ENCODE data around the gene TULP1.

TULP1 gene

GRCh38 chr6:35496036-35496840 lies 16.5 kb downstream of the TULP1 start:
- H3K4me1 ChIP-seq (ENCODE audit: control insufficient read depth, insufficient read depth, low read length) = peaks cover 29% of the 10 kb centered on the region
- DNase-seq (ENCODE audit: low read depth) = peak; percentile 73
- peak overlapping the region; percentile 87 for H3K4me3 ChIP-seq (ENCODE audit: low read length)
- H3K9me3 ChIP-seq (ENCODE audit: control insufficient read depth, low read length) = no peaks in the 10 kb centered on the region
- peak overlapping the region; percentile 83 for H3K9ac ChIP-seq (ENCODE audit: low read length)
- H3K27me3 ChIP-seq (replicated peaks; ENCODE audit: control insufficient read depth, insufficient read depth, low read length) = no peaks in the 10 kb centered on the region
- no peaks in the 10 kb centered on the region for H3K36me3 ChIP-seq (ENCODE audit: control insufficient read depth, insufficient read depth, low read length, severe bottlenecking)

GRCh38 chr6:35495258-35496035 lies 17.2 kb downstream of the TULP1 start:
- no peaks in the 10 kb centered on the region for H3K9me3 ChIP-seq (ENCODE audit: control insufficient read depth, low read length)

DNA sequence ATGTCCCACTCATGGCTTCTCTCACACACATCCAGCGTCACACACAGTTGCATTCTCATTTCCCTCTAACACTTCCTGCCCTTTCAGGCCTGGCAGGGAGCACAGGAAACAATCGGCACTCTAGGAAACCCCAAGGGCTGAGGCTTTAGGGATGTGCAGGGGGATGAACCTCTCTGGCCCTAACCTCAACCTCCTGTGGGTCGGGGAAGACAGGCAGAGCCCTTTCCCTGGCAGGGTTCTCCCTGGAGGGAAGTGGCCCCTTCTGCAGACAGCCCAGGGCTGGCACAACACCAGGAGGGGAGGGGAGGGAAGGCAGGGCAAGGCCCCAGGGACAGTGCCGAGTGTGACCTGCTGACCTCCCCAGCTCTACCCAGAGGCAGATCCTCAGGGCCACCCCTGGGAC lies 18.5 kb downstream of the TULP1 start:
- Histone ChIP-seq H3K27me3 (replicated peaks; ENCODE audit: control insufficient read depth, insufficient read depth, low read length) (no peaks in the 10 kb centered on the region), H3K9me3 (ENCODE audit: control insufficient read depth, low read length) (no peaks in the 10 kb centered on the region), H3K4me3 (ENCODE audit: low read length) (peak overlapping the region; percentile 56), H3K4me1 (ENCODE audit: control insufficient read depth, insufficient read depth, low read length) (peaks cover 34% of the 10 kb centered on the region), H3K9ac (ENCODE audit: low read length) (peak overlapping the region; percentile 35), H3K36me3 (ENCODE audit: control insufficient read depth, insufficient read depth, low read length, severe bottlenecking) (no peaks in the 10 kb centered on the region)
- peak; percentile 39 for DNase-seq (ENCODE audit: low read depth)

More at GRCh38 chr6:35495258-35496035, 17.2 kb downstream of the TULP1 start:
- DNase-seq (ENCODE audit: low read depth) = peak; percentile 42
- Histone ChIP-seq H3K4me3 (ENCODE audit: low read length) (peak overlapping the region; percentile 87), H3K27me3 (replicated peaks; ENCODE audit: control insufficient read depth, insufficient read depth, low read length) (no peaks in the 10 kb centered on the region), H3K4me1 (ENCODE audit: control insufficient read depth, insufficient read depth, low read length) (peaks cover 31% of the 10 kb centered on the region), H3K9ac (ENCODE audit: low read length) (peak overlapping the region; percentile 83), H3K36me3 (ENCODE audit: control insufficient read depth, insufficient read depth, low read length, severe bottlenecking) (no peaks in the 10 kb centered on the region)

- no peaks in the 10 kb centered on the region for H3K27me3 ChIP-seq (replicated peaks; ENCODE audit: control insufficient read depth, insufficient read depth, low read length)
- DNase-seq (ENCODE audit: low read depth) = no peak
- H3K4me3 ChIP-seq (ENCODE audit: low read length) = no peak overlapping the region
- peaks cover 34% of the 10 kb centered on the region for H3K4me1 ChIP-seq (ENCODE audit: control insufficient read depth, insufficient read depth, low read length)
- H3K9me3 ChIP-seq (ENCODE audit: control insufficient read depth, low read length) = no peaks in the 10 kb centered on the region
- no peak overlapping the region for H3K9ac ChIP-seq (ENCODE audit: low read length)
- H3K36me3 ChIP-seq (ENCODE audit: control insufficient read depth, insufficient read depth, low read length, severe bottlenecking) = no peaks in the 10 kb centered on the region
These were observed 19.3 kb downstream of the TULP1 start for GRCh38 chr6:35493307-35493983.

- H3K27me3 ChIP-seq (replicated peaks; ENCODE audit: control insufficient read depth, insufficient read depth, low read length) = no peaks in the 10 kb centered on the region
- no peak overlapping the region for H3K4me3 ChIP-seq (ENCODE audit: low read length)
- no peak overlapping the region for H3K9ac ChIP-seq (ENCODE audit: low read length)
- DNase-seq (ENCODE audit: low read depth) = peak; percentile 16
- no peaks in the 10 kb centered on the region for H3K36me3 ChIP-seq (ENCODE audit: control insufficient read depth, insufficient read depth, low read length, severe bottlenecking)
- no peaks in the 10 kb centered on the region for H3K9me3 ChIP-seq (ENCODE audit: control insufficient read depth, low read length)
- peaks cover 32% of the 10 kb centered on the region for H3K4me1 ChIP-seq (ENCODE audit: control insufficient read depth, insufficient read depth, low read length)
These were observed 19.8 kb downstream of the TULP1 start for GRCh38 chr6:35492974-35493284.

DNA sequence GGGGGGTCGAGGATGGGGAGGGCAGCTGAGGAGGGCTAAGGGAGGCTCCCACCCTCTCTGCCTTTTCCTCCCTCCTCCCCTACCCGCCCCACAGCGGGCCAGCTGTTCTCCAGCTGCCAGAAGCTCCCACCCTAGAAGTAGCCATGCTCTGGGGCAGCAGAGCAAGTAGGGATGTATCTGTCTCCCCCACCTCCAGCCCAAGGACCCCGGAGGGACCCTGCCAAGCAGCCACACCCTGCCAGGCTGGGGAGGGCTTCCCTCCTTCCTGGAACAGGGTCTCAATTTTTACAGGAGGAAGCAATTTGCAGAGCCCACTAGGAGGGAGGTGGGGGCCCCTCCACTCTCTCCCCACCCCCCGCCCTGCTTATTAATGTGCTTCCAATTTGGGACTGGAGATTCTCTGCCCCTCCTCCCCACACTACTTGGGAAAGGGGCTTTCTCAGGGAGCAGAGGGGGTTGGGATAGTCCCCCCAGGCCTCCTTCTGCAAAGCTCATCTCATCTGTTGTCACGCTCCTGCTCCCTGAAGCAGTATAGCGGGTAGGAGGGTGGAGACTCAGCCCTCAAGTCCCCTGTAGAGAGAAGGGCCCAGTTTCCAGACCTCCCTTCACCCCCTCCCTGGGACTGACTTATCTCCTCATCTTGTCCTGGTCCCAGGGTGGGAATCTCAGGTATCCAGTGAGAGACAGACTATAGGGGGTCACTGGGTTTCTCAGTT lies 20.3 kb downstream of the TULP1 start:
- DNase-seq (ENCODE audit: low read depth) = peak; percentile 21
- Histone ChIP-seq H3K9me3 (ENCODE audit: control insufficient read depth, low read length) (no peaks in the 10 kb centered on the region), H3K9ac (ENCODE audit: low read length) (peak overlapping the region; percentile 29), H3K27me3 (replicated peaks; ENCODE audit: control insufficient read depth, insufficient read depth, low read length) (no peaks in the 10 kb centered on the region), H3K36me3 (ENCODE audit: control insufficient read depth, insufficient read depth, low read length, severe bottlenecking) (no peaks in the 10 kb centered on the region), H3K4me1 (ENCODE audit: control insufficient read depth, insufficient read depth, low read length) (peaks cover 36% of the 10 kb centered on the region), H3K4me3 (ENCODE audit: low read length) (no peak overlapping the region)

GRCh38 chr6:35491558-35492257 lies 21.0 kb downstream of the TULP1 start:
- Histone ChIP-seq H3K9ac (ENCODE audit: low read length) (peak overlapping the region; percentile 29), H3K4me3 (ENCODE audit: low read length) (no peak overlapping the region), H3K27me3 (replicated peaks; ENCODE audit: control insufficient read depth, insufficient read depth, low read length) (no peaks in the 10 kb centered on the region), H3K4me1 (ENCODE audit: control insufficient read depth, insufficient read depth, low read length) (peaks cover 36% of the 10 kb centered on the region), H3K36me3 (ENCODE audit: control insufficient read depth, insufficient read depth, low read length, severe bottlenecking) (no peaks in the 10 kb centered on the region), H3K9me3 (ENCODE audit: control insufficient read depth, low read length) (no peaks in the 10 kb centered on the region)
- DNase-seq (ENCODE audit: low read depth) = peak; percentile 24

DNA sequence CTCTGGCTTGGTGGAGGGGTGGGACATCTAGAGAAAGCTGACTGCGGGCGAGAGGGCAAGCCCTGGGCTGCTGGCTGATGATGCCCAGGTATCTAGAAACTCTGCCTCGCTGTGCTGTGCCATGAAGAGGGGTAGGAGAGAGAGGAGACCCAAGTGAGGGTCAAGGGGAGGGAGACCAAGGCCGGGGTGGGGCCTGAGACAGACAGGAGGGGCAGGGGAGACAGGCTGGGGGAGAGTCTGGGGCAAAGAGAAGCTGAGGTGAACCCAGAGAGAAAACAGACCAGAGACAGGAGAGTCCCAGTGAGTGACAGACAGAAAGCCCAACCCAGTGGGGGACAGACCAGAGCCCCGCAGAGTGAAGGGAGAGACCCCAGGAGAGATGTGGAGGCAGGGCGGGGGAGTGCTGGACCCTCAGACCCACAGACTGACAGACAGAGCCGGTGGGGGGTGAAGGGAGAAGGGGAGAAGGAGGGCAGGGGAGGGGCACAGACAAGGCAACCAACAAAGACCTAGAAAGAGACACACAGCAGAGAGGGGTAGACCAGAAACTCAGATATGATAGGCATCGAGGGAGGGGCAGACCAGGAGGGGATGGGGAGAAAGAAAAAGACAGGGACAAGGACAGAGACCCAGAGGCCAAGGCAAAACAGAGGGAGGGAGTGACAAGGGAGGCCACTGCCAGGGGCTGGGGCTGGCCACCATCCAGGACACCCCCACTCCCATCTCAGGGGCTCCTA lies 21.7 kb downstream of the TULP1 start:
- Histone ChIP-seq H3K27me3 (replicated peaks; ENCODE audit: control insufficient read depth, insufficient read depth, low read length) (no peaks in the 10 kb centered on the region), H3K4me3 (ENCODE audit: low read length) (no peak overlapping the region), H3K9me3 (ENCODE audit: control insufficient read depth, low read length) (no peaks in the 10 kb centered on the region), H3K36me3 (ENCODE audit: control insufficient read depth, insufficient read depth, low read length, severe bottlenecking) (no peaks in the 10 kb centered on the region), H3K9ac (ENCODE audit: low read length) (no peak overlapping the region), H3K4me1 (ENCODE audit: control insufficient read depth, insufficient read depth, low read length) (peaks cover 41% of the 10 kb centered on the region)
- no peak for DNase-seq (ENCODE audit: low read depth)

GRCh38 chr6:35489995-35490791 lies 22.5 kb downstream of the TULP1 start:
- no peaks in the 10 kb centered on the region for H3K9me3 ChIP-seq (ENCODE audit: control insufficient read depth, low read length)
- H3K4me1 ChIP-seq (ENCODE audit: control insufficient read depth, insufficient read depth, low read length) = peaks cover 42% of the 10 kb centered on the region
- no peaks in the 10 kb centered on the region for H3K36me3 ChIP-seq (ENCODE audit: control insufficient read depth, insufficient read depth, low read length, severe bottlenecking)
- H3K9ac ChIP-seq (ENCODE audit: low read length) = peak overlapping the region; percentile 20
- H3K4me3 ChIP-seq (ENCODE audit: low read length) = peak overlapping the region; percentile 39
- no peaks in the 10 kb centered on the region for H3K27me3 ChIP-seq (replicated peaks; ENCODE audit: control insufficient read depth, insufficient read depth, low read length)
- peak; percentile 71 for DNase-seq (ENCODE audit: low read depth)
